WERI-Rb-1 (cell line): ENCODE results near the gene CCDC158.

Experiments
- DNase-seq: peaks from one replicate; pipeline ENCODE4 v3.0.0-alpha.2; 2020
- H3K27ac ChIP-seq: fragments of 250-450 bp; sonication (Bioruptor Pico); 2 replicates; pipeline ENCODE4 v1.5.1; 2020; ENCODE audit warnings: mild to moderate bottlenecking, moderate library complexity
- H3K27me3 ChIP-seq: fragments of 250-450 bp; sonication (Bioruptor Pico); 2 replicates; pipeline ENCODE4 v1.5.1; 2021; ENCODE audit warnings: mild to moderate bottlenecking, low read depth, moderate library complexity; ENCODE audit not compliant: insufficient read depth, severe bottlenecking
- H3K36me3 ChIP-seq: fragments of 250-450 bp; sonication (Bioruptor Pico); 2 replicates; pipeline ENCODE4 v1.5.1; 2020; ENCODE audit warnings: mild to moderate bottlenecking, moderate library complexity
- H3K4me3 ChIP-seq: 2 replicates; pipeline ENCODE4 v1.5.1; 2011; ENCODE audit warnings: low read depth, mild to moderate bottlenecking, control low read depth, low read length
- H3K9me3 ChIP-seq: fragments of 250-450 bp; sonication (Bioruptor Pico); 2 replicates; pipeline ENCODE4 v1.5.1; 2021; ENCODE audit warnings: mild to moderate bottlenecking, moderate library complexity; ENCODE audit not compliant: severe bottlenecking
- CTCF ChIP-seq: IDR thresholded peaks from 2 replicates; pipeline ENCODE4 v1.5.1; 2011; ENCODE audit warnings: low read depth, mild to moderate bottlenecking, control low read depth, inconsistent platforms, low read length

Gene CCDC158

DNA sequence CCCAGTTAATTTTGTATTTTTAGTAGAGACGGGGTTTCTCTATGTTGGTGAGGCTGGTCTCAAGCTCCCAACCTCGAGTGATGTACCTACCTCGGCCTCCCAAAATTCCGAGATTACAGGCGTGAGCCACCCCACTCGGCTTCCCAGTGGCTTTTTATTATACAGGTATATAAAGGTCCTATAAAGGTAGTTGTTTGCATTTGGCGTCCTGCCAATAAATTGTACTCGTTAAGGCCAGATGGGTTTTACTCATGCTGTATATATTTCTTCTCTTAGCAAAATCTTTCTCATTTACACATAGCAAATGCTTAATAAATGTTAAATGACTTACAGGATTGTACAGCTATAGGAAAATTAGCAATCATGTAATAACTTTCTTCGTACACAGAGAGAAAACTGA lies 20.9 kb upstream of the CCDC158 start:
- Histone ChIP-seq H3K27ac (no peak overlapping the region), H3K27me3 (no peaks in the 10 kb centered on the region), H3K4me3 (no peak overlapping the region), H3K9me3 (peaks cover 14% of the 10 kb centered on the region), H3K36me3 (no peaks in the 10 kb centered on the region)
- no peak for DNase-seq
- TF ChIP-seq CTCF: no peak

- Histone ChIP-seq H3K36me3 (no peaks in the 10 kb centered on the region), H3K27me3 (no peaks in the 10 kb centered on the region), H3K9me3 (peaks cover 14% of the 10 kb centered on the region), H3K4me3 (no peak overlapping the region), H3K27ac (no peak overlapping the region)
- TF ChIP-seq CTCF: no peak
- DNase-seq: no peak
Observed at GRCh38 chr4:76439491-76439890, 18.6 kb upstream of the CCDC158 start.

DNA sequence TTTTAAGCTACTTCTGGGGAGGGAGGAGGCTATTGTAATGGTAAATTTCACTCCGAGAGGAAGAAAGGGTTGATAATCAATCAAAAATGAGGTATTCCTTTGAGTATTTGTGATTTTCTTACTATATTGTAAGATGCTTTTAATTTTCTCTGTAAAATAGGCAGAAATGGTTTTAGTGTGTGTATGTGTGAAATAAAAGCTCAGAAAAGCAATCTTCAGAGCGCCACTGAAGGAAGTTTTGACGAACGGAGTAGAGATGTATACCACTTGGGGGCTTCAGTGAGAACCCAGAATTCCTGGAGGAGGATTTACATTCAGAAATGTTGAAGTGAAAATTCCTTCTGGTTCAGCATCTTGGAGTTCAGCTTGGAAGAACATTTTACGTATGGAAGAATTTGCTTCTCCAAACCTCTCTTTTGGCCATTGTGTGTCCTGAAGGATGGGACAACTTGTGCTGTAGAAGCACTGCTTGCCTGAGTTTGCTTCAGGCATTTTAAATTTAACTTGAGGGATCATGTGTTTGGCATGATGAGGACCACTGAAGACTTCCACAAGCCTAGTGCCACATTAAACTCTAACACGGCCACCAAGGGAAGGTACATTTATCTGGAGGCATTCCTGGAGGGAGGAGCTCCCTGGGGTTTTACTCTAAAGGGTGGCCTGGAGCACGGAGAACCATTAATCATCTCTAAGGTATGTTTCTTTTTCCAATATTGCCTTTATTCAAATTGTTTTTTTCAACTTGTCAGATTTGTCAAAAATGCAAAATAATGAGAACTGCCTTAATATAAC lies 14.8 kb upstream of the CCDC158 start:
- H3K27me3 ChIP-seq: no peaks in the 10 kb centered on the region
- no peak for TF ChIP-seq CTCF
- no peaks in the 10 kb centered on the region for H3K36me3 ChIP-seq
- H3K4me3 ChIP-seq: no peak overlapping the region
- H3K9me3 ChIP-seq: peaks cover 14% of the 10 kb centered on the region
- no peak for DNase-seq
- H3K27ac ChIP-seq: no peak overlapping the region

DNA sequence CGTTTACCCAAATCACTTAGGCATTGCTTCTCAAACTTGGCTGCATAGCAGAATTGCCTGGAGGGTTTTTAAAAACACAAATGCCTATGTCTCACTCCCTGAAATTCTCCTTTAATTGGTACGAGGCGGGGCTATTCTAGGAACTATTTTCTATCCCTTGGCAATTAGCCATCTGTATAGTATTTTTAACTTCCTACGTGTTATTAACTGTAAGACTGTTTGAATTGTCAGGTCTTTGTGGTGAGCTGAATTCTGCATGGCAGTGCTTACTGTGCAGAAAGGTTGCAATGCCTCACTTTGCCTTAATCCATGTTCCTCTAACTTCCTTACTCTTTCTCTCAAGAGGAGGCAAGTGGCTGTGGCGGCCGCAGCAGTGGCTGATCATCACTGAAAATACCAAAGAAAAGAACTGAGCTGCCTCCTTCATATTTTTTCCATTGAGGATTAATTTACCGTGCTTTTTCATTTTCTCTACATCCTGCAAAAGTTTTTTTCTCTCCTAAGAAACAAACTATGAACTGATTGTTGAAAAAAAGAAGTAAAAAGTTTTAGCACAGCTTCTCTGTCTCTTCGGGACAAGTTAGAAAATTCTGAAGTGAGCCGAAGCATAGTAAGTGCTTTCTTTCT lies 14.1 kb upstream of the CCDC158 start, which contains the start of gene SHROOM3:
SHROOM3 (plus strand) TSS at position 329 of the 627 bp plus-strand sequence. CDS start 824 bp downstream, outside the sequence.
- H3K9me3 ChIP-seq: peaks cover 14% of the 10 kb centered on the region
- no peak for TF ChIP-seq CTCF
- DNase-seq: no peak
- no peaks in the 10 kb centered on the region for H3K27me3 ChIP-seq
- H3K4me3 ChIP-seq: no peak within 1 kb of the TSS
- no peaks in the 10 kb centered on the region for H3K36me3 ChIP-seq
- no peak within 1 kb of the TSS for H3K27ac ChIP-seq

GRCh38 chr4:76430519-76431388 lies 9.8 kb upstream of the CCDC158 start:
- Histone ChIP-seq H3K4me3 (no peak overlapping the region), H3K36me3 (no peaks in the 10 kb centered on the region), H3K9me3 (no peaks in the 10 kb centered on the region), H3K27ac (no peak overlapping the region), H3K27me3 (no peaks in the 10 kb centered on the region)
- no peak for DNase-seq
- TF ChIP-seq CTCF: peak; percentile 28; the same call in 1 of the 2 replicates
